ENCODE measurements around the gene TAS2R60. TPM values are rescaled to one million over a fixed set of nuclear protein-coding genes. Genes with fewer than 3 reads are reported as not detected.

The TAS2R60 gene
- total and polyA plus RNA-seq, 8 donors: not detected

- no peaks in the 10 kb centered on the region for H3K9me3 ChIP-seq
- ATAC-seq (no peak), FAIRE-seq (no peak), DNase-seq (no peak)
- intact Hi-C loops (cut with DNase I): no loop called here
- H3K27ac ChIP-seq: no peak overlapping the region
- 87 to 93% methylated on average over 2 of the region's 2 CpGs for WGBS, 2 donors
- H3K4me3 ChIP-seq: no peak overlapping the region
- TF ChIP-seq, protein P1, sequence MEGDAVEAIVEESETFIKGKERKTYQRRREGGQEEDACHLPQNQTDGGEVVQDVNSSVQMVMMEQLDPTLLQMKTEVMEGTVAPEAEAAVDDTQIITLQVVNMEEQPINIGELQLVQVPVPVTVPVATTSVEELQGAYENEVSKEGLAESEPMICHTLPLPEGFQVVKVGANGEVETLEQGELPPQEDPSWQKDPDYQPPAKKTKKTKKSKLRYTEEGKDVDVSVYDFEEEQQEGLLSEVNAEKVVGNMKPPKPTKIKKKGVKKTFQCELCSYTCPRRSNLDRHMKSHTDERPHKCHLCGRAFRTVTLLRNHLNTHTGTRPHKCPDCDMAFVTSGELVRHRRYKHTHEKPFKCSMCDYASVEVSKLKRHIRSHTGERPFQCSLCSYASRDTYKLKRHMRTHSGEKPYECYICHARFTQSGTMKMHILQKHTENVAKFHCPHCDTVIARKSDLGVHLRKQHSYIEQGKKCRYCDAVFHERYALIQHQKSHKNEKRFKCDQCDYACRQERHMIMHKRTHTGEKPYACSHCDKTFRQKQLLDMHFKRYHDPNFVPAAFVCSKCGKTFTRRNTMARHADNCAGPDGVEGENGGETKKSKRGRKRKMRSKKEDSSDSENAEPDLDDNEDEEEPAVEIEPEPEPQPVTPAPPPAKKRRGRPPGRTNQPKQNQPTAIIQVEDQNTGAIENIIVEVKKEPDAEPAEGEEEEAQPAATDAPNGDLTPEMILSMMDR (IDR thresholded peaks at IDR 0.05): no peak
- no peaks in the 10 kb centered on the region for H3K36me3 ChIP-seq
- no peaks in the 10 kb centered on the region for H3K27me3 ChIP-seq
- no peaks in the 10 kb centered on the region for H3K4me1 ChIP-seq
Observed at GRCh38 chr7:143426479-143427142, 16.6 kb upstream of the TAS2R60 start.

GRCh38 chr7:143429770-143430698 is 13.2 kb upstream of the TAS2R60 start:
- Histone ChIP-seq H3K36me3 (no peaks in the 10 kb centered on the region), H3K27me3 (peaks cover 0 to 4% (median 0%) of the 10 kb centered on the region in 4 donors), H3K27ac (no peak overlapping the region), H3K9me3 (no peaks in the 10 kb centered on the region), H3K4me1 (no peaks in the 10 kb centered on the region), H3K4me3 (no peak overlapping the region)
- FAIRE-seq (no peak), DNase-seq (no peak), ATAC-seq (no peak)
- intact Hi-C loops (cut with DNase I): no loop called here
- WGBS, 2 donors: 71 to 81% methylated on average over 10 of the region's 10 CpGs
- TF ChIP-seq, protein P1 (IDR thresholded peaks at IDR 0.05): no peak

DNA sequence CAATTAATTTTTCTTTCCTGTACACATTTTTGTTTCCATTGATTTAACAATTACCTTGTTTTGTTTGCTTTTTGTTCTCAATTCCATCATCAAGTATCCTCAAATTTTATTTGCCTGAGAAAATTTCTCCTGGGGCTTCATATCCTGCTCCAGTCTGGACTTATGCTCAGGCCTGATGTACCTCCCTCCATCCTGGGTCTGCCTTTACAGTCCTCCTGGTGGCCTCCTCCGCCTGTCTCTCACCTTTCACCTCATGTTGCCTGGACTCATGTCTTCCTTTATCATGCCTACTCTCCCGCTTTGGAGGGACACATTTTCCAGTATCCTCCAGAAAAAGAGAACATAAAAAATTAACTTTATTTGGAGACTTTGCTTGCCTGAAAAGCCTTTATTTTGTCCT is 12.1 kb upstream of the TAS2R60 start:
- H3K36me3 ChIP-seq: no peaks in the 10 kb centered on the region
- peaks cover 0 to 4% (median 0%) of the 10 kb centered on the region in 4 donors for H3K27me3 ChIP-seq
- no peak for DNase-seq
- 46 to 64% methylated on average over 2 of the region's 2 CpGs for WGBS, 2 donors
- intact Hi-C loops (cut with DNase I): no loop called here
- ATAC-seq: no peak
- H3K27ac ChIP-seq: no peak overlapping the region
- H3K4me3 ChIP-seq: no peak overlapping the region
- FAIRE-seq: no peak
- H3K4me1 ChIP-seq: no peaks in the 10 kb centered on the region
- TF ChIP-seq, protein P1 (IDR thresholded peaks at IDR 0.05): no peak
- no peaks in the 10 kb centered on the region for H3K9me3 ChIP-seq

GRCh38 chr7:143433759-143434158 is 9.5 kb upstream of the TAS2R60 start:
- no peak for FAIRE-seq
- 77 to 85% methylated on average over 4 of the region's 4 CpGs for WGBS, 2 donors

More at GRCh38 chr7:143433759-143434158, 9.5 kb upstream of the TAS2R60 start:
- no peak overlapping the region for H3K4me3 ChIP-seq
- no peaks in the 10 kb centered on the region for H3K9me3 ChIP-seq
- DNase-seq: no peak
- H3K4me1 ChIP-seq: no peaks in the 10 kb centered on the region
- TF ChIP-seq, protein P1 (IDR thresholded peaks at IDR 0.05): no peak
- H3K36me3 ChIP-seq: no peaks in the 10 kb centered on the region
- peaks cover 0 to 4% (median 0%) of the 10 kb centered on the region in 4 donors for H3K27me3 ChIP-seq
- intact Hi-C loops (cut with DNase I): no loop called here
- no peak for ATAC-seq
- H3K27ac ChIP-seq: no peak overlapping the region

All from pancreas (tissue), 10 donors.